AG09309 (cell line): ENCODE results near the gene ASPSCR1.

Experiments
- DNase-seq: peaks from one replicate; pipeline ENCODE4 v3.0.0-alpha.2; 2010; ENCODE audit warnings: low read depth
- H3K4me3 ChIP-seq: 2 replicates; pipeline ENCODE4 v1.5.1; 2011; ENCODE audit warnings: mild to moderate bottlenecking, low read depth, low read length, moderate library complexity; ENCODE audit not compliant: control insufficient read depth
- CTCF ChIP-seq: IDR thresholded peaks from 2 replicates; pipeline ENCODE4 v1.5.1; 2011; ENCODE audit warnings: mild to moderate bottlenecking, low read depth, low read length, inconsistent platforms; ENCODE audit not compliant: insufficient read depth, control insufficient read depth; ENCODE audit errors: missing control alignments

The ASPSCR1 gene

GRCh38 chr17:81999587-81999975 is 22.2 kb downstream of the ASPSCR1 start:
- H3K4me3 ChIP-seq, result no peak overlapping the region
- no peak for DNase-seq
- no peak for TF ChIP-seq CTCF

GRCh38 chr17:81999976-82000802 is 22.8 kb downstream of the ASPSCR1 start:
- no peak overlapping the region for H3K4me3 ChIP-seq
- DNase-seq, result no peak
- TF ChIP-seq CTCF, result no peak

GRCh38 chr17:82000803-82001570 is 23.6 kb downstream of the ASPSCR1 start:
- H3K4me3 ChIP-seq, result no peak overlapping the region
- no peak for TF ChIP-seq CTCF
- no peak for DNase-seq

GRCh38 chr17:82001571-82002056 is 24.2 kb downstream of the ASPSCR1 start:
- DNase-seq, result no peak
- no peak for TF ChIP-seq CTCF
- H3K4me3 ChIP-seq, result no peak overlapping the region

- peak overlapping the region; percentile 3; the same call in 1 of the 2 replicates for H3K4me3 ChIP-seq
- peak; percentile 14 for TF ChIP-seq CTCF
- peak; percentile 76 for DNase-seq
These were observed 26.3 kb downstream of the ASPSCR1 start for GRCh38 chr17:82003411-82004381.
